DOHH2 (cell line): Measurements from ENCODE around the gene VPS33A.

Source experiments
- H3F3A ChIP-seq: fragments of 200-600 bp; sonication (generic), shearing (Covaris generic); 2 replicates; pipeline ENCODE4 v1.6.0; 2016; ENCODE audit warnings: antibody characterized with exemption, mild to moderate bottlenecking; ENCODE audit not compliant: control insufficient read depth, insufficient read depth
- H3K27ac ChIP-seq: fragments of 200-600 bp; sonication (generic); 2 replicates; pipeline ENCODE4 v1.5.1; 2014; ENCODE audit warnings: low read depth, mild to moderate bottlenecking, low read length, moderate library complexity
- H3K27me3 ChIP-seq: fragments of 200-600 bp; sonication (generic); 2 replicates; pipeline ENCODE4 v1.6.1; 2014; ENCODE audit warnings: mild to moderate bottlenecking, low read length, mixed read lengths; ENCODE audit not compliant: control insufficient read depth
- H3K36me3 ChIP-seq: fragments of 200-600 bp; sonication (generic); 2 replicates; pipeline ENCODE4 v1.6.1; 2014; ENCODE audit warnings: mild to moderate bottlenecking, low read length, moderate library complexity, mixed read lengths; ENCODE audit not compliant: control insufficient read depth
- H3K4me1 ChIP-seq: fragments of 200-600 bp; sonication (generic); 2 replicates; pipeline ENCODE4 v1.6.1; 2014; ENCODE audit warnings: mild to moderate bottlenecking, low read length, mixed read lengths; ENCODE audit not compliant: control insufficient read depth
- H3K4me2 ChIP-seq: fragments of 200-600 bp; sonication (generic); 2 replicates; pipeline ENCODE4 v1.6.0; 2014; ENCODE audit warnings: mild to moderate bottlenecking, low read length, moderate library complexity
- H3K4me3 ChIP-seq: fragments of 200-600 bp; sonication (generic); 2 replicates; pipeline ENCODE4 v1.5.1; 2014; ENCODE audit warnings: mild to moderate bottlenecking, low read length, mixed read lengths
- H3K79me2 ChIP-seq: fragments of 200-600 bp; sonication (generic); 2 replicates; pipeline ENCODE4 v1.6.1; 2014; ENCODE audit warnings: mild to moderate bottlenecking, low read length, mixed read lengths; ENCODE audit not compliant: control insufficient read depth
- H3K9me2 ChIP-seq: fragments of 200-600 bp; sonication (generic); replicated peaks from 2 replicates; pipeline ENCODE4 v1.6.1; 2014; ENCODE audit warnings: mild to moderate bottlenecking, low read length, mixed read lengths; ENCODE audit not compliant: control insufficient read depth
- H3K9me3 ChIP-seq: fragments of 200-600 bp; sonication (generic); 2 replicates; pipeline ENCODE4 v1.6.1; 2014; ENCODE audit warnings: antibody characterized with exemption, low read length, mixed read lengths; ENCODE audit not compliant: control insufficient read depth, insufficient read depth
- H4K20me1 ChIP-seq: fragments of 200-600 bp; sonication (generic); 2 replicates; pipeline ENCODE4 v1.6.0; 2014; ENCODE audit warnings: low read depth, mild to moderate bottlenecking, antibody characterized with exemption, low read length, moderate library complexity; ENCODE audit not compliant: control insufficient read depth, insufficient read depth
- EZH2phosphoT487 ChIP-seq: fragments of 200-600 bp; sonication (generic); IDR thresholded peaks from 2 replicates; pipeline ENCODE4 v1.6.1; 2017; ENCODE audit warnings: borderline replicate concordance, mild to moderate bottlenecking, antibody characterized with exemption, low read length, moderate library complexity, mixed read lengths
- TF ChIP-seq, protein P1 (sequence below): fragments of 200-600 bp; sonication (generic); IDR thresholded peaks from one replicate; pipeline ENCODE4 v1.5.1; 2014; ENCODE audit warnings: antibody characterized with exemption, mild to moderate bottlenecking, low read depth, low read length; ENCODE audit not compliant: poor library complexity, severe bottlenecking

Gene VPS33A

DNA sequence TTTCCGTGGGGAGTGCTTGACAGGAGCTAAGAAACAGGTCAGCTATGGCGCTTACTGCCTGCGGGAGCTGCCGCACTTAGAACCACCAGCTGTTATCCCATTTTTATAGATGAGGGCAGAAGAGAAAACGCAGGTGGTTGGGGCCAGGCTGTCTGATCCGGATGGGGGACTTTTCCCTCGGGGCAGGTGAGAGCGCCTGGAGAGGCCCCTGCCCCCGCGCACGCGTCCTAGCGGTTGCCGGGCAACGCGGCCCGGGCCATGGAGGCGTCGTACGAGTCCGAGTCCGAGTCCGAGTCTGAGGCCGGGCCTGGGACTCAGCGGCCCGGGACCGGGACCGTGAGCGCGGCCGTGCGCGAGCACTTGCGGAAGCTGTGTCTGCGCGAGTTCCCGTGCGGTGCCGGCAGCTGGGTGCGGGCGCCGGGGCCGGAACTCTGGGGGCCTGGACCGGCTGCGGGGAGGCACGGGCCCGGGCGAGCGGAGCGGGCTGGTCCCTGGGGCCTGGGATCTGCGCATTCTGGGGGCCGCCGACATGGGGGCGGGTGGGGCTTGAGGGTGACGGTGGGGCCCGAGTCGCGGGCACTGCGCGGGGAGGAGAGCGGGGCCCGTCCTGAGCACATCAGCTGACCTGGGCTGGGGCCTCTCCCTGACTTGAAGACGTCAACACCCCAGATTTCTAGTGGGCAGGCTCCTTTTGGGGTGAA lies 83.3 kb downstream of the VPS33A start, which contains the start of gene LRRC43:
LRRC43 (plus strand) TSS at position 237 of the 701 bp plus-strand sequence; CDS start at position 259, 22 bp downstream.
- Histone ChIP-seq H3K27me3 (peaks cover 16% of the 10 kb centered on the region), H3K9me3 (no peaks in the 10 kb centered on the region), H3K4me1 (peaks cover 18% of the 10 kb centered on the region), H4K20me1 (no peaks in the 10 kb centered on the region), H3K4me3 (peak within 1 kb of the TSS; percentile 27), H3K79me2 (no peaks in the 10 kb centered on the region), H3F3A (no peaks in the 10 kb centered on the region), H3K4me2 (peak within 1 kb of the TSS; percentile 52), H3K27ac (no peak within 1 kb of the TSS), H3K9me2 (no peaks in the 10 kb centered on the region), H3K36me3 (no peaks in the 10 kb centered on the region)
- no peak for TF ChIP-seq EZH2phosphoT487
- TF ChIP-seq, protein P1, sequence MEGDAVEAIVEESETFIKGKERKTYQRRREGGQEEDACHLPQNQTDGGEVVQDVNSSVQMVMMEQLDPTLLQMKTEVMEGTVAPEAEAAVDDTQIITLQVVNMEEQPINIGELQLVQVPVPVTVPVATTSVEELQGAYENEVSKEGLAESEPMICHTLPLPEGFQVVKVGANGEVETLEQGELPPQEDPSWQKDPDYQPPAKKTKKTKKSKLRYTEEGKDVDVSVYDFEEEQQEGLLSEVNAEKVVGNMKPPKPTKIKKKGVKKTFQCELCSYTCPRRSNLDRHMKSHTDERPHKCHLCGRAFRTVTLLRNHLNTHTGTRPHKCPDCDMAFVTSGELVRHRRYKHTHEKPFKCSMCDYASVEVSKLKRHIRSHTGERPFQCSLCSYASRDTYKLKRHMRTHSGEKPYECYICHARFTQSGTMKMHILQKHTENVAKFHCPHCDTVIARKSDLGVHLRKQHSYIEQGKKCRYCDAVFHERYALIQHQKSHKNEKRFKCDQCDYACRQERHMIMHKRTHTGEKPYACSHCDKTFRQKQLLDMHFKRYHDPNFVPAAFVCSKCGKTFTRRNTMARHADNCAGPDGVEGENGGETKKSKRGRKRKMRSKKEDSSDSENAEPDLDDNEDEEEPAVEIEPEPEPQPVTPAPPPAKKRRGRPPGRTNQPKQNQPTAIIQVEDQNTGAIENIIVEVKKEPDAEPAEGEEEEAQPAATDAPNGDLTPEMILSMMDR, result no peak
